HG03095 (cell line): ENCODE data around the gene HOXB1.
A peak's percentile ranks its signal among the peaks of the same experiment; 100 is the strongest.
"Not testable (repeated sequence)": the region's sequence is repeated elsewhere in the genome, so short reads cannot be mapped to it uniquely, and the experiment has no call there.

ENCODE experiments used
- ATAC-seq: cut with Tn5 transposase; IDR thresholded peaks from one replicate; pipeline ENCODE4 v1.9.1; 2021; ENCODE audit warnings: moderate library complexity; ENCODE audit not compliant: unreplicated experiment

The HOXB1 gene

DNA sequence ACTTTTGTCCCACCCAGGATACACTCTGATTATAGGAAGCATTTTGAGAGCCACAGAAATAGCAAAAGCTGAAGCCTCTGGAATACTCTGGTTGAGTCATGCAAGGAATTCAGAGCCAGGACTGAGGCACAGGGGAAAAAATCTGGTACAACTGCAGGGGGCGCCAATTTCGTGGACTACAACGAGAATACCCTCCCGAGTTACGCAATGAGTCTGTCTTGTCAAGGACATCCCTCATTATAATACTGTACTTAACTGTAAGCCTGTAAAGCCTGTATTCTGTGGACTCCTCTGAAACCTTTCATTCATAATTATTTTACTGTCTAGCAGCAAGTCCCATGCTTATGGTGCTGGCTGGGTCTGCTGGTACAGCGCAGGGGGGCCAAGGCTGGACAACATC, 7.8 kb downstream of the HOXB1 start:
- ATAC-seq: no peak

DNA sequence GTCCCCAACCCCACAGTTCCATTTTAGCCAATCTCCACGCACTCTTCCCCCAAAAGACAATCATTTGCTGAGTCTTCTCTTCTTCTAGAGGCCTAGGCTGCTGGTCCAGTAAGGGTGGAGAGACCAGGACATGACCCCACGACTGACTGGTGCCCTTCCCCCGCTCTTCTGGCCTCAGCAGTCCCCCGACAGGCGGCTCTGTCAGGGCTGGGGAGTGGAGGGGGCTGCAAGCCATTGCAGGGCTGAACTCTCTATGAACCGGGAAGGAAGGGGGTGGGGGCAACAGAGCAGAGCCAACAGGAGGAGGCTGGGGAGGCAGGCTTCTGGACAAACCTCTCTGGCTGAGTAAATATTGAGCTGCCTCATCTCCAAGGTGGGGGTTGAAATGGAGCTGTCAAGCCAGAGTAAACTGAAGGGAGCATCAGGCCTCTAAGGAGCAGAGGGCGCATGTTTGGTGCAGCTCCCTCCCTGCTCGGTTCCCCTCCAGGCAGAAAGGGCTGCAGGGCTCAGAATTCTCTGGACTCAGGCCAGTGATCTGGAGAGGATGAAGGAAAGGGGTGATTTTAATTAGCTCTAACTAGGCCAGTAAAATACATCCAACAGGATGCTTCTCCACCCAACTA, 8.7 kb downstream of the HOXB1 start:
- no peak for ATAC-seq

DNA sequence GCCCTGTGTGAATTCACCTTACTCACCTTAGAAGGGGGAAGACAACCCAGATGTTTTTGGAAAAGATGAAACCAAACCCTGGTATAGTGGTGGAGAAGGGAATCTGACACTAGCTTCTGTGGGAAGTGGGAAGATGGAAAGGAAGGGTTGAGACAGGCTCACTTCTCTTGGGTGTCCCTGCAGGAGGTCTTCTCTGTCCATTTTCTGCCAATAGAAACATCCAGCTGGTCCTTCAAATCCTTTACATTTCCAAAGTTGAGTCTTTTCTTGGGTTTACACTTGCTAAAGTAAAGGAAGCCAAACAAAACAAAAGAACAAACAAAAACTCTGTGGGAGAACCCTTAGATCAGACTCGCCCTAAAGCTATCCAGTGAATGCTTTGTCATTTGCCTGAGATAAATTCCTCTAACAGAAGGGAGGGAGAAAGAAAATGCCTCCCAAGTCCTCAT, 10.2 kb downstream of the HOXB1 start:
- ATAC-seq: no peak

DNA sequence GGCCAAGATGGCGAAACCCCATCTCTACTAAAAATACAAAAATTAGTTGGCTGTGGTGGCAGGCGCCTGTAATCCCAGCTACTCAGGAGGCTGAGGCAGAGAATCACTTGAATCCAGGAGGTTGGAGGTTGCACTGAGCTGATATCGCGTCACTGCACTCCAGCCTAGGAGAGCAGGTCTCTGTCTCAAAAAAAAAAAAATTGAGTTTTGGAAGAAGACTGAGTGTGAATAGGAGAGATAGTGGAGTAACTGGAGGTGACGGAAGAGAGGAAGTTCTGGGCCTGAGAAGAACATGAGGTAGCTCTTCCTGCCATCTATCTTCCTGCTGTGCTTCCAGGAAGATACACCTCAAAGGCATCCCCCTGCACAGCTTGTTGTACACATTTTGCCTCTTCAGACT, 11.4 kb downstream of the HOXB1 start:
- no peak for ATAC-seq

DNA sequence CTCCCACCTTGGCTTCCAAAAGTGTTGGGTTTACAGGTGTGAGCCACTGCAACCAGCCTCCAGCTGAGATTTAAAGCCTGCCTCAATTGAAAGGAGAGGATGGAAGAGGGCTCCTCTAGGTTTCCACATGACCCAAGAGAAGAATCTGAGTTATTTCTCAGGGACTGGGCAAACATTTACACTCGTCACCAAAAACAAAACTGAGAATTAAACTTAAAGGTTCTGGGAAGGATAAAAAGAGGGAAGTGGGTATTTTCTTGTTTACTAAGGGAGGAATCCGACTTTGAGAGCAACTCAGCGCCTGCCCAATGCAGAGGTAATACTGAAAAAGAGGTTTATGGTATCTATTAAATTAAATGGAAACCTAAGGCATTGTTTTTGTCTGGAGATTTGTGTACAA, 13.3 kb downstream of the HOXB1 start:
- ATAC-seq: no peak

DNA sequence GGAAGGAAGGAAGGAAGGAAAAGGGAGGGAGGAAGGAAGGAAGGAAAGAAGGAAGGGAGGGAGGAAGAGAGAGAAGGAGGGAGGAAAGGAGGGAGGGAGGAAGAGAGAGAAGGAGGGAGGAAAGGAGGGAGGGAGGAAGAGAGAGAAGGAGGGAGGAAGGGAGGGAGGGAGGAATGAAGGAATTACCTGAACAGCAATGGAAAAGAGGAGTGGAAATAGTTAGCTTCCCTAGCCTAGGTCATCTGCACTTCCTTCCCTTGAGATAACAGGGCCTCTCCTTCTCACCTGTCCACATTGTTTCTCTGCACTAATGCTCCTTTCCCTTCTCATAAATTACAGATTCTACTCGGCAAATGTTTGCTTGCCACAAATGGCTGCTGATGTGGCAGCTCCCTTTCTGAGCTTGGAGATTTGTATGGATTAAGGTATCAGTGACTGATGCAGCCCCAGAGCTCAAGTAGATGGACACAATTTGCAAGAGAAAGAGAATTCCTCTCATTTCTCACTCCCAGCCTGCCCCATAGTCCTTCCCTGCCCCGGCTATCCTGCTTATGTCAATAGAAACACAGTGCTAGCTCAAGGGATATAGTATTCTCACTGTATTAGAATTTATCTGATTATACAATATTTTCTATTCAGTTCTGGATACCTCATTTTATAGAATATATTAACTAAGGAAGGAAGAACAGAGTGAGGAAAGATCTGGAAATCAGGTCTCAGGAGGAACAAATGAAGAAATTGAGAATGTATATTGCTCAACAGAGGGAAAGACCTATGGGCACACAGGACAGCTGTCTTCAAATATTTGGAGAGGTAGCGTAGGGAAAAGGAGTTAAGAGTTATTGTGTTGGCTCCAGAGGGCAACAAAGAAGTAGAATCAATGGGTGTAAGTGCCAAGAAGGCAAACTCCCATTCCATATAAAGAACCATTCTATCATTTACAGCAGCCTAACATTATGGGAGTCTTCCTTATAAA, 14.6 kb downstream of the HOXB1 start:
- ATAC-seq: no peak

DNA sequence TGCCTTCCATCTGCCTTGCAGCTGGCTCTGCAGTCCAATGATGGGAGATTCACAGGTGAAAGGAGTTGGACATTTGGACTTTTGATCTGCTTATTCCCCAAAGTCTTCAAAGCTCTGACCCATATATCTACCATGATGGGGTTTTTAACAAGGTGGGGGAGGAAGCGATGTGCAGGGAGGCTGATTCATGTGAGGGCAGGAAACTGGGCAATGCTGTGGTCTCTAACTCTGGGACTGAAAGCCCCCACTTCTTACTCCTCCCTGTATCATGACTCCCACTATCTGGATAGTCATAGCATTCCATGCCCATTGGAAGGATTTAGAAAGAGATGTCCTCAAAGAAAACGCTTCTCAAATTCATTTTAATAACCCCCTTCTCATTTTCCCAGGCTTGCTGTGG, 16.3 kb downstream of the HOXB1 start:
- ATAC-seq: no peak

DNA sequence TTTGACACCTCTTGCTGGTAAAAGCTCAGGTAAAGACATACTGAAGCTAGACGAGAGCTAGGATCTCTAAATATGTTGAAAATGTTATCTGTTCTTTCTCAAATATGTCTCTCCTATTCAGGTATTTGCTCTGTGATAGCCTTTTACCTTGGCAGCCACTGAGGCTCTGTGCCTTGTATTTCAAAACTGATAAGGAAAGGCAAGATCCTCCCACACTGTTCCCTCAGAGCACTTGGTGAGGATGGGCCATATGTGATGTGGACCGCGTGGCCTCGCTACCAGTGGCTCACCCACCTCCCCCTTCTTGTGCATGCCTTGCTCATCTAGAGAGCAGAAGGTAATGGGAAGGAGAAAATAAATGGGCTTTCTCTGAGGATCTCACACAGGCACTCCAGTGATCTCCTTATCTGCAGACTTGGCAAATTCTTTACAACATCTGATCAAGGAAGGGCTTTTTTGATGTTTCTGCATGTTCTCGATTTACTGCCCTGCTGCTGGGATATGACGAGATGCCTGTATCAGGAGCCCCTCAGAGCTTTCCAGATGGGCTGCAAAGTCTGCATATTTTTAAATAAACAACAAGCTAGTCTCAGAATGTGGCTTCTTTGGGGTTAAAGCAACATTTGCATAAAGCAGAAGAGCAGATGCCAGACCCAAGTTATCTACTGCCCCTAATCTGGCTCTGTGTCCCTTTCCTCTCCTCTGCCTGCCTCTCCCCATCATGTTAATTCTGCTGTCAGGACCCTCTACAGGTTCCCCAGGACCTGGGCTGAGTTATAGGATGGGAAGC, 16.9 kb downstream of the HOXB1 start:
- ATAC-seq: no peak

DNA sequence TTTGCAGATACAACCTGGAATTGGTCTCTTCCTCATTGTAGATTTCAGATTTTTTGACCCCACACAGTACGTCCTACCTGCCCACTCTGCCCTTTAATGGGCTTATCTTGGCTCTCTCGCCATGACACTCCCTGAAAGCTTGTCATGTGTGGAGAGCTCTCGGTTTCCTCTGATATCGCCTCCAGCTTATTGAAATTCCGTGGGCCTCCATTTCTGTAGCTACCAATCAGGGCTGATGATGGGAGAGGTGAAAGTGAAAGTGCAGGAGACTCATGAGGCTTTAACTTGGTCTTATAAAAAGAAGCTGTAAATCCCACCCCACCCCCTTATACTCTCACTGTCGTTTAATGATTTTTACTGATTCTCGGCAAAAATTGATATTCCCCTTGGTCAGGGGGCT, 17.7 kb downstream of the HOXB1 start:
- ATAC-seq: no peak

DNA sequence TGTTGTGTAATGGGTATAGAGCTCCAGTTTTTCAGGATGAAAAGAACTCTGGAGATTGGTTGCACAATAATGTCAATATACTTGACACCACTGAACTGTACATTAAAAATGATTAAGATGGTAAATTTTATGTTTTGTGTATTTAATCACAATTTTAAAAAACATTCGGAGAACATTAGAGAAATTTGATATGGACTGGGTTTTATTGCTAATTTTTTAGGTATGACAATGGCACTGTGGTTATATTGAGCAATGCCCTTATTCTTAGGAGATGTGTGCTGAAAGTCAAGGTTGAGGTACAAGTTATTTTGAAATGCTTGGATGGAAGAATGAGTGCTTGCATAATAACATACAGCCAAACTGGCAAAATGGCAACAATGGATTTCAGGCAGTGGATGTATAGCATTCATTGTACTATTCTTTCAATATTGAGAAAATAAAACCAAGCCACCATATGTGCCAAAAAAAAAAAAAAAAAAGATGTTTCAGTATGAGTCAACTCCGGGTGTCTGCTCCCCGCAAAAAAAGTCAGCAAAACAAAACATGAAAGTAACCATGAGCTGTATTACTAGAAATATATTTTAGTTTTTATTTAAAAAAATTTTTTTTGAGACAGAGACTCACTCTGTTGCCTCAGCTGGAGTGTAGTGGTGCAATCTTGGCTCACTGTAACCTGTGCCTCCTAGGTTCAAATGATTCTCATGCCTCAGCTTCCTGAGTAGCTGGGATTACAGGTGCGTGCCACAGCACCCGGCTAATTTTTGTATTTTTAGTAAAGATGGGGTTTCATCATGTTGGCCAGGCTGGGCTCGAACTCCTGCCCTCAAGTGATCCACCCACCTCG, 19.8 kb downstream of the HOXB1 start:
- ATAC-seq: peak; percentile 49

DNA sequence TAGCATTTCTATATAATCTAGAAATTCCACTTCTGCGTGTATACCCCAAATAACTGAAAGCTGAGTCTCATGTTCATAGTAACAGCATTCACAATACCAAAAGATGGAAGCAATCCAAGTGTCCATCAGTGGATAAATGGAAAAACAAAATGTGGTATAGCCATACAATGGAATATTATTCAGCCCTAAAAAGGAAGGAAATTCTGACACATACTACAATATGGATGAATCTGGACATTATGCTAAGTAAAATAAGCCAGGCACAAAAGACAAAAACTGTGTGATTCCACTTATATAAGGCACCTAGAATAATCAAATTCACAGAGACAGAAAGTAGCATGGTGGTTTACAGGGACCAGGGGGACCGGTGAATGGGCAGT, 20.4 kb downstream of the HOXB1 start:
- no peak for ATAC-seq

DNA sequence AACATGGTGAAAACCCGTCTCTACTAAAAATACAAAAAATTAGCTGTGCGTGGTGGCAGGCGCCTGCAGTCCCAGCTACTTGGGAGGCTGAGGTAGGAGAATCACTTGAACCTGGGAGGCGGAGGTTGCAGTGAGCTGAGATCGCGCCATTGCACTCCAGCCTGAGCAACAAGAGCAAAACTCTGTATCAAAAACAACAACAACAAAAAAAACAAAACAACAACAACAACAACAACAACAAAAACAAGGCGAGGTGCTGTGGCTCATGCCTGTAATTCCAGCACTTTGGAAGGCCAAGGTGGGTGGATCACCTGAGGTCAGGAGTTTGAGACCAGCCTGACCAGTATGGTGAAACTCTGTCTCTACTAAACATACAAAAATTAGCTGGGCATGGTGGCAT, 21.1 kb downstream of the HOXB1 start:
- not testable (repeated sequence) for ATAC-seq

DNA sequence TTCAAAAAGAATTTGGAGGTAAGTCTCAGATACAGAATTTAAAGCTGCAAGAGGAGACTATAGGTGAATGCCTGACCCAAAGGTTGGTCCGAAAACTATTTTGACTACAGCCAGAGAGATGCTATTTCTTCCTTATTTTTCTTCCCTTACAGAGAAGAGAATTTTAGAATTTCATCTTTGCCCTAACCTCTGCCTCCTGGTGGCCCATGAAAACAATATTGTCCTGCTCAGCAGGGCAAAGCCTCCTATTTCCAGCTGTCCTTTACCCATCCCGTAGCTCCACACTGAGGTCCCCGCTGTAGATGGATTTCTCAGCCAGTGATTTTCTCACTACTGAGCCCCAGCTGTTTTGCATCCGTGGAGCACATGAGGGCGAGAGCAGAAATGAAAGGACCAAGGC, 24.6 kb downstream of the HOXB1 start:
- ATAC-seq: no peak

DNA sequence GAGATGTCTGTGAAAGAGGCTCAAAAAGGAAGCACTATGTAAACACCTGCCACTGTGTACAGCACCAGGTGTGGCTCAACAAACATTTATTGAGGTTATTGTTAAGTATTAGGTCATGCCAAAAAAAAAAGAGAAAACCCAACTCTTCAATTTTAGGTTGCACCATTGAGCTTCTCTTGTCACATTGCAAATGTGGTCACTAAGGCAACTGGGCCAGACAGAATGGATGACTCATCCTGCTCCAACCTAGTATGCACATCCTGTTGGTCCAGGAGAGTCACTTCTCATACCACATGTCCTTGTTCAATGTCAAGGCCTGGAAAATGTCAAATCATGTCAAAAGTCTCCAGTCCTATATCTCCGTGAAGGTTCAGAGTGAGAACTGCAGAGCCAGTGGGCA, 25.0 kb downstream of the HOXB1 start:
- ATAC-seq: peak; percentile 78

DNA sequence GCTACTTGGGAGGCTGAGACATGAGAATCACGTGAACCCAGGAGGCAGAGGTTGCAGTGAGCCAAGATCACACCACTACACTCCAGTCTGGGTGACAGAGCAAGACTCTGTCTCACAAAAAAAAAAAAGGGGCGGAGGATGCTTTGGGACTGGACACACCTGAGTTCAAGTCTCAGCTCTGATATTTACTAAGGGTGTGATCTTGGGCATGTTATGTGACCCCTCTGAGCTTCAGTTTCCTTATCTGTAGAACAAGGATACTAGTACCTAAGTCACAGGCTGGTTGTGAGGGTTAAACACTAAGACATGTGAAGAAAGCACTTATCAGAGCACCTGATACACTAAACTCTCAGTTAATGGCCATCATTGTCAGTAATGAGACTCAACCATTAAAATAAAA, 25.9 kb downstream of the HOXB1 start:
- ATAC-seq: no peak

DNA sequence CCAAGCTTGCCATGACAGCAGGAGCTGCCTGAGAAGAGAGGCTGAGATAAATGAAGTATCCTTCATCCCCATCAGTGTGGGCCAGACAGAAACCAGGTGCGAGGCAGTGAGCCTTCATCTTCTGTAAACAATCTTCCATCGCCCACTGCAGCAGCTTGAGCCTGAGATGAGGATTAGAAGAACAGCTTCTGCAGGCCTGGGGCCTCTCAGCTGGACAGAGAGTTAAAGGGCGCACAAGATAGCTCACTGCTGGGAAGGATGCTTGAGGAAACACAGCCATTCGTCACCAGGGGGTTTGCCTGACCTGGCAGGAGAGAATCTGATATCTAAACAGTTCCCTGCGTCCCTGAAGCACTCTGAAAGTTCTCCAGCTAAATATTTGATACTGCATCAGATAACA, 27.1 kb downstream of the HOXB1 start:
- no peak for ATAC-seq

DNA sequence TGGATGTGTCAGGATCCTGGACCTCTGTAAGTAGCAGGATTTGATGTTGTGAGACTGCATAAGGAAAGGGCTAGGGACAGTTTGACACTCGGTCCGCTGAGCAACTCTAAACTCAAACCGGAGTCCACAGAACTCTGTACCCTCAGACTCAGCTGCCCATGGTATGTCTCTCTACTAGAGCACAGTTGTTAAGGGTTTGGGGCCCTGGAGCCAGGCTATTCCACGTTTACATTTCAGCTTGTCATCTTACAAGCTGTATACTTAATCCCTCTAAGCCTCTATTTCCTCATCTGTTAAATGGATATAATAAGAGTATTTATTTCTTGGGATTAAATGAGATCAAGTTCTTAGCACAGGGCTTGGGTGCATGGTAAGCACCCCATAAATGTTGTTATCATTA, 27.9 kb downstream of the HOXB1 start:
- no peak for ATAC-seq

DNA sequence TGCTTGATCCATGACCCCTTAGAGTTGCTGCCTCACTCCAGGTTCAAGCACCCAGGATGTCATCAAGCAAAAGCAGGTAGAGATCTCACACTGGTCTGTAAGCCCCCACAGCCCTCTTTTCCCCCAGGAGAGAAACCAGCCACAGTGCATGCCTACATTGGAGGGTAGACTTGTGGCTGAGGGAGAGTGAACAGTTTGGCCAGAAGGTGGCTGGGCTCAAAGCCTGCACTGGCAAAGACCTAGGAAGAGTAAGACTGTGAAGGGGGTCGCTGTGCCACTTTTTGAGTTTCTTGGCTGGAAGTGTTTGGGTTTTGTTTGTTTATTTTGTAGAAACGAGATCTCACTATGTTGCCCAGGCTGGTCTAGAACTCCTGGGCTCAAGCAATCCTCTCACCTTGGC, 28.5 kb downstream of the HOXB1 start:
- ATAC-seq: no peak

DNA sequence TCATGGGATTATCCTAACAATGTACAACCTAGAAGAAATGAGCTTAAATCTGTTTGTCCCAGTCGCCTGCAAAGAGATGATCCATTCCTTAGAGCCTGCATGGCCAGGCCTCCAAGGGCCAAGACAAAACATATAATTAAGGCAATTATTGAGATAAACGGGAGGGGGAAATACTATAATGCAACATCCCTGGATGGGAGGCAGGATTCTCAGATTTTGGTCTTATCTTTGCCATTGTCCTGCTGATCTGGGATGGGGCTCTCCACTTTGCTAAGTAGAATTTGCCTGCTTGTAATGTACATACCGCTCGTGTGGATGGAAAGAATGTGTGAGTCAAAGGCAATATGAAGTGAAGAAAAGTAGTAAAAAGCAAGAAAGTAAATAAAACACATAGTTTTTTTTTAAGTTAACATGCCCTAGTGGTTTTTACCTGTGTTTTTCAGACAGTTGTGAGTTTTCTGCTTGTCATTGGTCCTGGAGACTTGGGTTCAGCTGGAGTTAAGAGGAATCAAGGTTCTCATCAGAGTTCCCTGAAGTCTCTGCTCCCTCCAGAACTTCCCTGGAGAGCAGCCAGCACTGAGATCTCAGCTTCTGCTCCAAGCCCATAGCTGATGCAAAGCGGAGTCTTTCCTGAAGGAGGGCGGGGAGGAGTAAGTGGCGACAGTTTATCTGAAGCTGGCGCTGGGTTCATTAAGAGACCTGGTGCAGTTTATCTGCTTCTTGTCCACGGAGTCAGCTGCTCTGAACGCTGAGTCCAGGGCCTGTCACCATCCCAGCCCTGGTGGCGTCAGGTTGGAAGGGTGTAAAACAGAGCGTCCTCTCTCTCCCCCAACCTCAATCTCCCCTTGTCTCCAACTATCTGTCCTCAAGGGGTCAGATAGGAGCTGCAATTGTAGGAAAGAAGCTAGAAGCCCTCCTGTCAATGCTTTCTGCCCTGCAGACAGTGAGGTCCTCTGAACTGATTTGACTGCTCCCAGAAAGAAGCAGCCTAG, 30.1 kb downstream of the HOXB1 start:
- no peak for ATAC-seq
